NCI-H1105 treated with DMSO at 0.1 percent for 48 hours (cell line): ENCODE data around the gene PTPRN2.

ENCODE experiments used
- DNase-seq: peaks from one replicate; lab custom pipeline; 2025; lab: John Stamatoyannopoulos, UW

The PTPRN2 gene

GRCh38 chr7:158576050-158576762, 11.4 kb downstream of the PTPRN2 start:
- no peak for DNase-seq

DNA sequence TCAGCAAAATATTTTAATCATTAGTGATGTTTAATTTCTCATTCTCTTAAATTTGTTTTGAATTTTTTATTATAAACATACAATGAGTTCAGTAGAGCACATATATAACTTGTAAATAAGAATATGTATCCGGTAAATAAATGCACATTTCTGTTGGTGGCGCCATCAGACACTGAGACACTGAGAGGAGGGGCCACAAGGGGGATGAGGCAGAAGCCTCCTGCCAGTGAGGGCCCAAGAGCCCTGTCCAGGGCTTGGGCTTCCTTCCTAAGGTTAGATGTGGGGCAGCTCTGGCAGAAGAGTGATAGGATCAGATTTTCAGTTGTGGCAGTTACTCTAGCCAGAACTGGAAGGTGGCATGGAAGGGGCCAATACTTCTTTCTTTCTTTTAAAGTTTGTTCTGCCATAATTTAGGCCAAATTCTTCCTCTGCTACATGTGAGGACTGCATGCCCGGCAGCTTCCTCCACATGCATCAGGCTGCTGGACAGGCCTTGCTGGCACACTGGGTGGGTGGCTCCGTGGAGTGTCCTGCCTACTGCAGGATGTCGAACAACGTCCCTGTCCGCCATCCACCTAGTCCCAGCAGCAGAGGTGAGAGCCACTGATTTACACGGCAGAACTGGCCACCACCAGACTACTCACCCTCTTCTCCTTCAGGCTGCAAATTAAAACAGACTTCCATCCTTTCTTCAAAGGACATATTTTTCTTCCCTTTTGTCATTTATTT, 13.2 kb downstream of the PTPRN2 start:
- DNase-seq = no peak

DNA sequence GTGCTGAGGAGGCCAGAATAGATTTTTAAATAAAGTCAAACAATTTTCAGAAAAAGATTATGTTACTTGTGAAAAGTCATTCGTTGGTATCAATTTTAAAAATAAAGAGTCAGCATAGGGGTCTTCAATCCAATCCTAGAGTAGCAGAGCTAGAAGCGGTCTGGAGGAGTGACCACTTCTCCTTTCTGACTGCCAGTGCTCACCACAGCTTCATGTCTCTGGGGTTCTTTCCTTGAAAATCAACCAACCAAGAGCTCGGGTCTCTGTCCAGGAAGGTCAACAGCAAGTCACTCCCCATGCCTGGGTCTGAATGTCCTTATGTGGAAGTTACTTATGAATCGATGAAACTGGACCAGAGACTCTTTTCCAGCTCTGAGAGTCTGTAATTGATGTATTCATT, 14.3 kb downstream of the PTPRN2 start:
- no peak for DNase-seq

DNA sequence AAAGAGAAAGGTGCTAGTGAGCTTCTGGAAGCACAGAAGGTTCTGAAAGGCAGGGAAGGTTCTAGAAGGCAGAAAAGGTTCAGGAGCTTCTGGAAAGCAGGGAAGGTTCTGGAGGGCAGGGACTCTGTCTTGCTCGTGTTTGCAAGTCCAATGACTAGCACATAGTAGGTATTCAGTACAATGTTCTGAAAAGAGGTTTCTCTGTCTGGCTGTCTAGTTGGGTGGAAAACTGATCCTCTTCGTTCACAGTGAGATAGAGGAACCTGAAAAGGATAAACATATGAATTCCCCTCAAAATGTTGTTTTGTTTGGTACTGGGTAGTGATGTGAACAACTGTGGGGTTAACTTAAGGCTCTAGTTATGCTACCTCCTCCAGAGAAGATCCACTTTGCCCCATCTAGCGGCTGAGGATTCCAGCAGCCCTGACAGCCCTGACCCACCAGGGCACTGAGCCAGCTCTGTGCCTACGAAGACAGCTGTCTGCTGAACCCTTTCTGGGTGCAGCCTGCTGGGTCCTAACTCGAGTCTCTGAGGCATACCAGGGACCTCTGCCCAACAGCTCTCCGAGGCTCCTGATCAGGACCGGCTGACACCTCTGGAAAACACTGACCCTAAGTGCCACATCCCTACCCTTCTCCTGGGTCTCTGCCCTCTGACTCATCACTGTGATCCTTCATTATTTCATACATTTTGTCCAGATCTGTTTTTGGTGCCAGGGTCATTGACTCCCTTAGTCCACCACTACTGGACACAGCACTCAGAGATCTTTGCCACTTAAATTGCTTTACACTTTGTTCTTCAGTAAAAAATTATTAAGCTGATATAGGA, 15.4 kb downstream of the PTPRN2 start:
- peak; percentile 19 for DNase-seq

GRCh38 chr7:158570449-158571170, 17.0 kb downstream of the PTPRN2 start:
- DNase-seq = no peak

DNA sequence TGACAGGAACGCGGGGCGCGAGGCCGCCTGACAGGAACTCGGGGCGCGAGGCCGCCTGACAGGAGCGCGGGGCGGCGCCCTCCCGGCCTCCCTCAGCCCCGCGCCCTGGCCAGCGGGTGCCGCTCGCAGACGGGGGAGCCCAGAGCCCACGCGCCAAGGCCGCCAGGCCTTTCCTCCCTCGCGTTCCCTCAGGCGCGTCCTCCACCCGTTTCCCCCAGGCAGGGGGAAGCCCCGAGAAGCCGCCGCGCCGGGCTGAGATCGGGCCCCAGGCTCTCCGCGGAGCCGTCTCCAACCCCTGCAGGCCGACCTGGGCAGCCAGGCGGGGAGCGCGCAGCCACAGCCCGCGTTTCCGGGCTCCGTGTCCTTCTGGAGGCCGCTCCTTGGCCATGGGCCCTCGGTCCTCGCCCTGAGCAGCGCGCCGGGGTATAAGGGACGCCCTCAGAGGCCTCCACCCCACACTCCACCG, 17.7 kb downstream of the PTPRN2 start:
- no peak for DNase-seq

- DNase-seq = no peak
These were observed 18.4 kb downstream of the PTPRN2 start for GRCh38 chr7:158568974-158569857.

DNA sequence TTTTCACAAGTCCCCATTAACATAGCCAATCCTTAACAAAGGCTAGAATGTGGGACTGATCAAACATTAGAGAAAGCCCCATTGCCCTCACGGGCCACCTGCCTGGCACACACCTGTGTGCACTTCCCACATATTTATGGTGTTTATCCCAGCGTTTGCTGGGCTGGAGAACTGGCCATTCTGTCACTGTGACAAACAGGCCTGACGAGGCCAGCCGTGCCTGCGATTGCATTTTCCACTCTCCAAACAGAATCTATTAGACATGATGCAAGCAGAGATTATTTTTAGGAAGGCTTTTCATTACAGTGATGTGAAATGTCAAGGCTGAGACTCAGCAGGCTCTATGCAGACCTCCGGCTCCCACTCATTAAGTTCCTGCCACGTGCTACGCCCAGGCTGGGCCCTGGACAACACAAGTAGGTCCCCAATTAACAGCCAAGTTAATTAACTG, 20.4 kb downstream of the PTPRN2 start:
- no peak for DNase-seq

GRCh38 chr7:158564663-158565035, 23.0 kb downstream of the PTPRN2 start:
- DNase-seq = no peak

DNA sequence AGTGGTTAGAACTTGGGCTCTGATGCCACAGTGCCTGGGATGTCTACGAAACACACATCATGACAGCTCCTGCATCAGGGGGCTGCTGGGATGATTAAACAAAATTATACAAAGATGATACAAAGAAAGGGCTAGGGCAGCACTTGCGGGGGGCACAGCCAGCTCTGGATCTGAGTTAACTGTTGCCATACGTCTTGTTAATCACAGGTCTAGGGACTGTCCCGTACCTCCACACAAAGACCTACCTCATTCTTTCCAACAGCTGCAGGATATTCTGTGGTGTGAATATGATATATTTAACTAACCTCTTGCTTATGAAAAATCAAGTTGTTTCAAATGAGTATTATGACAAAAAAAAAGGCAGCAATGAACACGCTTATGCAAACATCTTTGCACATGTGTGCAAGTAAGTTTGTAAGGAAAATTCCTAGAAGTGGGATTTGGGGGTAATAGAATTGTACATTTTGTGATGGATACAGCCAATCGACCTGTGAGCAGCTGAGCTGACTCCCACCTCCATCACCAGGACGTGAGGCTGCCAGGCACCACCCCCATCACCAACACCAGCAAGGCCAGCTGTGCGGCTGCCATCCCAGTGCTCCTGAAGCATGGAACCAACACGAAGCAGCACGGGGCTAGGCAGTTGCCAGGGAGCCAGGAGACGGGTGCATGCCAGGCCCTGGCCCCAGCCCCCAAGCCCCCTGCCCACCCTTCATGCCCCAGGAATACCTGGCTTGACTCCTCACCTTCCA, 23.5 kb downstream of the PTPRN2 start:
- DNase-seq = no peak

- no peak for DNase-seq
These were observed 24.6 kb downstream of the PTPRN2 start for GRCh38 chr7:158563051-158563450.

DNA sequence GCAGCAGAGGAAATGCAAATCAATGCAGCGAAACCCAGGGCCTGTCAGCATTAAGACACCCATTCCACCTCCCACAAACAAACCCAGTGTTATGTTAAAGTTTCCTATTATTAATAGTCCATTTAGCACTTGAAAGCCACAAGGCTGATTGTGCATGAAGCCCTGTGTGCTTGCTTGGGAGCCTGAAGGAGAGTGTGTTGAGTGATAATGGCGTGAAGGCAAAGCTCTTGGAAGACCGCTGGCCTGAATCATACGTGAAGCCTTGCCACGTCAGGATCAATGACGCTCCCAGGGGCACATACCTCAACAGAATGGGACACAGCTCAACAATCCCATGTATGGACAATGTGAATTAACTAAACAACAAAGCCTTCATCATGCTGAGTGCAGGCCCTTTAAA, 25.1 kb downstream of the PTPRN2 start:
- no peak for DNase-seq

- DNase-seq = no peak
These were observed 26.0 kb downstream of the PTPRN2 start for GRCh38 chr7:158561659-158562058.

GRCh38 chr7:158560386-158560785, 27.2 kb downstream of the PTPRN2 start:
- no peak for DNase-seq

DNA sequence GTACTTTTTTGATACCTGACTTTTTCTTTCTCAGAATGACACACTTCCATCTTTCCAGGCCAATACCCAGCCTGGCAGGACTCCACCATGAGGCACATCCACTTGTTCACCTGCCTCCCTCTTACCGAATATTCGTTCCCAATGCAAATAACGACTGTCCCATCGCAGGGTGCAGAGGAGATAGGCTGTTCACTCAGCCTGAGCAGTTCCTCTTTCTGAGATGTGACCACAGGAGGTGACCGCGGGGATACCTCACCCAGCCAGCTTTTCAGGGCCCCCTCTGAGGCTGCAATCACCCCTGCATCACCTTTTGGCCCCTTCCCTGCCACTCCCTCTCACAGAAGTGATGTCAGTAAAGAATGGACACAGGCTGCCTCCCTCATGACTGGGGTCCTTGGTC, 28.3 kb downstream of the PTPRN2 start:
- no peak for DNase-seq

DNA sequence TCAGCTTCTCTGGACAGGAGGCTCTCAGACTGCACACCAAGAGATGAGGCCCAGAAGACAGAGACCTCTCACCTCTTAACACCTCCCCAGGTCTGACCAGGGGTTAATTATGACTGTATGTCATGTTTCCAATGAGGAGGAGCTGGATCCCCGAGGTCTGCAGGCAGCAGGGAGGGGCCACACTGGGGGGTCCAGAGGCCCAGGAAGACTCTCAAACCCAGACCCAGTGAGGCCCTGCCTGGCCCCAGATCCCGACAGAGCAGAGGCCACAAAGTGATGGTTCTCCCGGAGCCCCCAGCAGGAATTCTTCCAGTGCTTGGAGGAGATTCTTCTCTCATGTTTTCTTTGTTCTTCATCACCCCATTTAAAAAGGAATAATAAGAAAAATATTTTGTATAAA, 28.8 kb downstream of the PTPRN2 start:
- no peak for DNase-seq

- DNase-seq = no peak
These were observed 30.2 kb downstream of the PTPRN2 start for GRCh38 chr7:158557441-158557755.

GRCh38 chr7:158556721-158557440, 30.7 kb downstream of the PTPRN2 start:
- DNase-seq = no peak

GRCh38 chr7:158555034-158555520, 32.5 kb downstream of the PTPRN2 start:
- DNase-seq = no peak
